GM21447 (cell line): Measurements from ENCODE around the gene ZKSCAN5.
A peak's percentile ranks its signal among the peaks of the same experiment; 100 is the strongest.
"Not testable (repeated sequence)": the region's sequence is repeated elsewhere in the genome, so short reads cannot be mapped to it uniquely, and the experiment has no call there.

Source experiments
- ATAC-seq: cut with Tn5 transposase; IDR thresholded peaks from one replicate; pipeline ENCODE4 v1.9.1; 2021; ENCODE audit not compliant: unreplicated experiment

The ZKSCAN5 gene

DNA sequence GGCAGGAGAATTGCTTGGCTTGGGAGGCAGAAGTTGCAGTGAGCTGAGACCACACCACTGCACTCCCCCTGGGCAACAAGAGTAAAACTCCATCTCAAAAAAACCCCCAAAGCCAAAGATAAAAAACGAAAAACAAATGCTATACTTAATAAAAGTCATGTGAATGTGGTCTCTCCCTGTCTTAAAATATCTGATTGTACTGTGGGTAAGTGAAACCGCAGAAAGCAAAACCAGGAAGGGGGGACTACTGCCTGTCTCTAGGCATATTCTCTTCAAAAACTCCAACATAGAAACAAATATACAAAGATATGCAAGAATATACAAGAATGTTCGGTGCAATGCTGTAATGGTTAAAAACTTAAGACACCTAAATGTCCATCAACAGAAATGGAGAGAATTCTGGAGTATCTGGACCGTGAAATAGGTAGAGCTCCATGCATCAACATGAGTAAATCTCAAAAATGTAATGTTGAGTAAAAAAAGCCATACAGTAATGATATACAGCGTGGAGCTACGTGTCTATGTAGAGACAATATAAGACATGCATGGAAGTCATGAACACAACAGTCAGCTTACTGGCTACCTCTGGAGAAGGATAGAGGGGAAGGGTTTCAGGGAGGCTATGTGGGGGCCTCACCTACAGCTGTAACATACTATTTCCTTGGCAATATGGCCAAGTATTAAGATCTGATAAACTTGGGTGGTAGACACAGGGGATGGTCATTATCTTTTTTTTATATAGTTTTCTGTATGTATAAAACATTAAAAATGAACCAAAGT, 6.5 kb upstream of the ZKSCAN5 start:
- ATAC-seq: no peak

DNA sequence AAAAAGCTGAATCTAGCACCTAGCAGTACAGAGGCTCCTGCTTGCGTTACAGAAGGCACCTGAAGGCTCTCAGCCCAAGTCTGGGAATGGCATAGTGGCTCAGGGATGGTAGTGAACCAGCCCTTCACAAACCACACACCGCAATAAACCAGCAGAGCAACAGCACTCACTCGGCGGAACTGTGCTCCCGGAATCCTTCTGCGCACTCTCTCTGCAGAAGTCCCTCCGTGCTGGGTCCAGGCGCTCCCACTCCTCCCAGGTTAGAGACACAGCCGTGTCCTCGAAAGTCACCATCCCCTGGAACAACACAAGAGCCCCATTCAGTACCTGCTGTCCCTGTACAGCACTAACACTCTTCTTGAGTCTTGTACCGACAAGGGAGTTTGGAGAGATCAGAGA, 5.9 kb upstream of the ZKSCAN5 start:
- ATAC-seq: no peak

DNA sequence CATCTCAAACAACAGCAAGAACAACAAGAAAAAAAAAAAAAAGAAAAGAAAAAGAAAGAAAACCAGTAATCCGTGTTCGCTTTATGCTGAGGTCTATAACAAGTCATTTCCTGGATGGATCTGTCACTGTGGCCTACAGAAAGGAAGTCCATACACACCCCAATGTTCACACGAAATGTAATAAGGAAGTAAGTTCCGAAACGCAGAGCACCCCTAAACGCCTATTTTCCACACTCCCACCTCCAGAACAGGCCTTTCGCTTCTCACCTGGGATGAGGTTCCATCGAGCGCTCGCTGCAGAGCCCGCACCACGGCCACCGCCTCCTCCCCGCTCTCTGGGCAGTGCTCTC, 5.1 kb upstream of the ZKSCAN5 start:
- ATAC-seq: no peak

DNA sequence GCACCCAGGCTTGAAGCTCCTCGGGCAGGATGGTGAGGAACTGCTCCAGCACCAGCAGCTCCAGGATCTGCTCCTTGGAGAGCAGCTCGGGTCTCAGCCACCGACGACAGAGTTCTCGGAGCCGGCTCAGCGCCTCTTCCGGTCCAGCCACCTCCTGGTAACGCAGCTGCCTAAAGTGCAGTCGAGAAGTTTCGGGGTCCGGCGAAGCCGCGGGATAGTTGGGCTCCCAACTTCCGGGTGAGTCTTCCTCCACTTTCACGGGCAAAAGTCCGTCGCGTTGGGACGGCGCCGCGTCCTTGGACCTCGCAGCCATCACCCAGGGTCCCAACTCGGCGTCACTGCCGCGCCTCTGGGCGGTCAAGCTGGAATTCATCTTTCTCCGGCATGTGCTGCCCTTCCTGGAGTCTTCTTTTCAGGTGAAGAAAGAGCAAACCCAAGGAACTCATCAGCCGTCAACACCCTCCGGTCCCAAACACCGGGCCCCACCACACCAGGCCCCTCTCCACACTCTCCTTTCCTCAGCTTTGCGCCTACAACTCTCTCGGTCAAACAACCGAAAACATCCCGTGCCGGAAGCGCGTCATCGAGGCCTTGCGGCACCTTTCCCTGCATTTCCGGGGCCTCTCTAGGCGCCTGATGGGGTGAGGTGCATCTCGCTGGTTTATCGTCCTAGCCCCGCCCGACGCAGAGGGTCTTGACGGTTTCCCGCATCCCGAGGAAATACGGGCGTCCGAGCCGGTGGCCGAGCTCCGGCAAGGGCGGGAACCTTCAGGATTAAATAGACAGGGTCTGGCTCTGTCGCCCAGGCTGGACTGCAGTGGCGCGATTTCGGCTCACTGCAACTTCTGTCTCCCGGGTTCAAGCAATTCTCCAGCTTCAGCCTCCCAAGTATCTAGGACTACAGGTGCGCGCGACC, 4.5 kb upstream of the ZKSCAN5 start, which contains the start of gene ZNF394:
TSS of gene ZNF394 (minus strand) at position 561 of the 916 bp plus-strand sequence. CDS start at position 373, 188 bp downstream.
- peak; percentile 44 for ATAC-seq

DNA sequence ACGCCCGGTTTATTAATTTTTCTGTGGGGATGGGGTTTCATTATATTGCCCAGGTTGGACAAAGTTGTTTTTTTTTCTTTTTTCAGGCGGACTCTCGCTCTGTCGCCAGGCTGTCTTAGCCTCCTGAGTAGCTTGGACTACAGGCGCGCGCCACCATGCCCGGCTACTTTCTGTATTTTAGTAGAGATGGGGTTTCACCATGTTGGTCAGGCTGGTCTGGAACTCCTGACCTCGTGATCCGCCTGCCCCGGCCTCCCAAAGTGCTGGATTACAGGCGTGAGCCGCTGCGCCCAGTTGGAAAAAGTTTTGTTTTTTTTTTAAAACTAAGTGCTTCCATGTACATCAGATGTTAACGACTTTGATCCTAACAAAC, 3.8 kb upstream of the ZKSCAN5 start:
- ATAC-seq: no peak

DNA sequence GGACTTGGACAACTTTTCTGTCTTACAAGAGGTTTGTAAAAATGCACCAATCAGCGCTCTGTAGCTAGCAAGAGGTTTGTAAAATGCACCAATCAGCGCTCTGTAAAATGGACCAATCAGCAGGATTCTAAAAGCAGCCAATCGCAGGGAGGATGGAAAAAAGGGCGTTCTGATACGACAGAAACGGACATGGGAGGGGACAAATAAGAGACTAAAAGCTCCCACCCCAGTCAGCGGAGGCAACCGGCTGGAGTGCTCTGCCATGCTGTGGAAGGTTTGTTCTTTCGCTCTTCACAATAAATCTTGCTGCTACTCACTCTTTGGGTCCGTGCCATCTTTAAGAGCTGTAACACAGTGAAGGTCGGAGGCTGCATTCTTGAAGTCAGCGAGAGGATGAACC, 3.2 kb upstream of the ZKSCAN5 start:
- ATAC-seq: not testable (repeated sequence)

DNA sequence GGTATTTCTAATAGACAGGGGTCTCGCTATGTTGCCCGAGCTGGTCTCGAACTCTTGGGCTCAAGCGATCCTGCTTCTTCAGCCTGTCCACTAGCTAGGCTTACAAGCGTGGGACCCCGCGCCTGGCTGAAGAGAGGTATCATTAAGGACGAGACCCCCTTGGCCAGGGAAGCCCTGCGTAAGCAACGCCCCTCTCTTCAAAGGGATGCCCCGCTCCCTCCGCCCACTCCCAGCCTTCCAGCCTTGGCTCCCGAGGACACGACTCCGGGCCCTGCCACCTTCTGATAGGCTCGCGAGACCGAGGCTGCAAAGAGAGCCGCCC, 220 bp upstream of the ZKSCAN5 start:
- ATAC-seq: no peak

DNA sequence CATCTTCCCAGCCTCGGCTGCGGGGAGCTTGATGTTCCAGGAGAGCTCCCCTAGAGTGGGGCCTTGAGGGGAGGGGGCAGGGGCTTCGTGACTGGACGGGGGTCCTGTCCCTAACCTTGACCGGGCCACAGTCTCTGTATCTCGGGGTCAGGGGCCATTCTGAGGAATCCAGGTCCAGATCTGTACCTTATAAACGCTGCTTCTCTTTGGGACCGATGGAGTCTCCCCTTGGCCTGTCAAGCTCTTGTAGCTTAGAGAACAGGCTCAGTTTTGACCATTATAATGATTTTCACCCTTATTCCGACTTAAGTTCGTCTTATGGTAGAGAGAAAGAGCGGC, 831 bp downstream of the ZKSCAN5 start:
- ATAC-seq: peak; percentile 5

DNA sequence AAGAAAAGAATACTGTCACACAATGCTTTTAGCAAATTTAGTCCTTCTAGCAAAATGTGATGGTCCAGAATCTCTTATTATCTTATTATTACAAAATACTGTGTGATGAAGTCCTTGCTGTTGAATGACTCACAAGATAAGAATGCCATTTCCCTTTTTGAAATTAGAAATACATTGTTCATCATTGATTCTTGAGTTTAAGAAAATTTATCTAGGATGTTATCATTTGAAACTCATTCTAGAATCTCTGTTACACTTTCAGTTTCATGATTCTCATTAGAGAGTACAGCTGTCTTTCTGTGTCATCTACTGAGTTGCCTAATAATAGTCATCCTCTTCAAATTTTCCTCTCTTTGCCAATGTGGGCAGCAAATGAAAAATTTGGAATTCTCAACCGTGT, 9.6 kb downstream of the ZKSCAN5 start:
- ATAC-seq: no peak

DNA sequence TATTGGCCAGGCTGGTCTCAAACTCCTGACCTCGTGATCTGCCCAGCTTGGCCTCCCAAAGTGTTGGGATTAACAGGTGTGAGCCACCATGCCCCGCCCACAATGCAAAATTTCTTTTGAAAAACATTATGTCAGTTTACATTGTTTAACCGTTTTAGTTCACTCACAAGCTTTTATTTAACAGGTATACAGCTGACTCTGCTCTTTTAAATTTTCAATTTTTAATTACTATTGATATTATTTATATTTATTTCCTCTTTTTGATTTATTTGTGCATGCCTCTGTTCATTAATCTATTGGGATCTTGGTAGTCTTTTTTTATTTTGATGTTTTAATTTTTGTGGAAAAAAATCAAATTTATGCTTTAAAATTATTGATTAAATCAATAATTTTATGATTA, 16.9 kb downstream of the ZKSCAN5 start:
- ATAC-seq: no peak

DNA sequence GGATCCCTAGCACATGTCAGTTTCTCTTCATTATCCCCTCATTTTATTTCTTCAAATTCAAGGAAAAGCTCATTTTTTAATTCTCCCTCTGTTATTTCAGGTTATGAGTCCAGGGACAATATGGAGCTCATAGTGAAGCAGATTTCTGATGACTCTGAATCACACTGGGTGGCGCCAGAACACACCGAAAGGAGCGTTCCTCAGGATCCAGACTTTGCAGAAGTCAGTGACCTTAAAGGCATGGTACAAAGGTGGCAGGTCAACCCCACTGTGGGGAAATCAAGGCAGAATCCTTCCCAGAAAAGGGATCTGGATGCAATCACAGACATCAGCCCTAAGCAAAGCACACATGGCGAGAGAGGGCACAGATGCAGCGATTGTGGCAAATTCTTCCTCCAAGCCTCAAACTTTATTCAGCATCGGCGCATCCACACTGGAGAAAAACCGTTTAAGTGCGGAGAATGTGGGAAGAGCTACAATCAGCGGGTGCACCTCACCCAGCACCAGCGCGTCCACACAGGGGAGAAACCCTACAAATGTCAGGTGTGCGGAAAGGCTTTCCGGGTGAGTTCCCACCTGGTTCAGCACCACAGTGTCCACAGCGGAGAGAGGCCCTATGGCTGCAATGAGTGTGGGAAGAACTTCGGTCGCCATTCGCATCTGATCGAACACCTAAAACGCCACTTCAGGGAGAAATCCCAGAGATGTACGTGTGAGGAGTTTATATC, 21.4 kb downstream of the ZKSCAN5 start:
- no peak for ATAC-seq

DNA sequence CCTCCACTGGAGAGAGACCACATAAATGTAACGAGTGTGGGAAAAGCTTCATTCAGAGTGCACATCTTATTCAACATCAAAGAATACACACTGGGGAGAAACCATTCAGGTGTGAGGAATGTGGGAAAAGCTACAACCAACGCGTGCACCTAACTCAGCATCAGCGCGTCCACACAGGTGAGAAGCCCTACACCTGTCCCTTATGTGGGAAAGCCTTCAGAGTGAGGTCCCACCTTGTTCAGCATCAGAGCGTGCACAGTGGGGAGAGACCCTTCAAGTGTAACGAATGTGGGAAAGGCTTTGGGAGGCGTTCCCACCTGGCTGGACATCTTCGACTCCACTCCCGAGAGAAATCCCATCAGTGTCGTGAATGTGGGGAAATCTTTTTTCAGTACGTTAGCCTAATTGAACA, 26.9 kb downstream of the ZKSCAN5 start:
- ATAC-seq: no peak

DNA sequence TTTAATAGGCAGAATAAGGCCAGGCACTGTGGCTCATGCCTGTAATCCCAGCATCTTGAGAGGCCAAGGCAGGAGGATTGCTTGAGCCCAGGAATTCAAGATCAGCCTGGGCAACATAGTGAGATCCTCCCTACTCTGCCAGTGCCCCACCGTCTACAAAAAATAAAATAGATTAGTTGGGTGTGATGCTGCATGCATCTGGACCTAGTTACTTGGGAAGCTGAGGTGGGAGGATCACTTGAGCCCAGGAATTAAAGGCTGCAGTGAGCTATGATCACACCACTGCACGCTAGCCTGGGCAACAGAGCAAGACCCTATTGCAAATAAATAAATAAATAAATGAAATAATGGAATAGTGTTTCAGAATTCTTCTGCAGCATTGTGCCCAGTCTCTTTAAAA, 31.2 kb downstream of the ZKSCAN5 start:
- no peak for ATAC-seq

DNA sequence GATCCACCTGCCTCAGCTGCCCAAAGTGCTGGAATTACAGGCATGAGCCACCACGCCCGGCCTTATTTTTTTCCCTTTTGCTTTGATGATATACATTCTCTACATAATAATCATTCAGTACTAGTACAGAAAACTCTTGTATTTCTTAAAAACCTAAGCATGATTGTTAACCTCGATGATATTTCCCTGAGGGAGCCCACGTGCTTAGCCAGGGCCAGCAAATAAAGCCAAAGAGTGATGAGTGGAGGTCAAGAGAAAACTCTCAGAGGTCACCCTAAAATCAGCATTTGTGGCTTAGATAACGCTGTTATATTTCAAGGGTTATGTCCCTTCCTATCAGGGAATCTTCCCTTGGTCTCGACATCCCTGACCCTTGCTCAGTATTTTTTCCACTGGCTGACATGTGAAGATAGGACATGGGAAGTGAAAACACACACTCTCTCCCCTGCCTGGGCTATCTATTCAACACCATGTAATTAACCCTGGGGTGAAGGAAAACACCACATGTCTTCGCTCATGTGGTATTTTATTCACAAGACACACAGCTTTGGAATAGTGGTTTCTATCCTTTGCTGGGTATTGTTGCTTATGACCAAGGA, 34.9 kb downstream of the ZKSCAN5 start:
- no peak for ATAC-seq

DNA sequence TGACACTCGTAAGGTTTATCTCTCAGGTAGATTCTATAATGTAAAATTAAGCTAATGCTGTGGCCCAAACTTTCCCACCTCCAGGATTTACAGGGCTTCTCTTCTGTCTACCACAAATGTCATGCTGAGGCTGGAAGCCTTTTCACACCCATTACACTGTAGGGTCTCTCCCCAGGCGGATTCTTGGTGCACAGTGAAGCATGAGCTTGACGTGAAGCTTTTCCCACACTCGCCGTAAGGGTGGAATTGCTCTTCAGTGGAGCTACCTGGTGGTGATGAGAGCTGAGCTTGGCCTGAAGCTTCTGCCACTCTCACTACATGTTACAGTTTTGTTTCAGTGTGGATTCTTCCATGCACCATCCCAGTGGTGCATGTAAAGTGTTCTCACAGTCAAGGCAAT, 36.1 kb downstream of the ZKSCAN5 start:
- no peak for ATAC-seq

DNA sequence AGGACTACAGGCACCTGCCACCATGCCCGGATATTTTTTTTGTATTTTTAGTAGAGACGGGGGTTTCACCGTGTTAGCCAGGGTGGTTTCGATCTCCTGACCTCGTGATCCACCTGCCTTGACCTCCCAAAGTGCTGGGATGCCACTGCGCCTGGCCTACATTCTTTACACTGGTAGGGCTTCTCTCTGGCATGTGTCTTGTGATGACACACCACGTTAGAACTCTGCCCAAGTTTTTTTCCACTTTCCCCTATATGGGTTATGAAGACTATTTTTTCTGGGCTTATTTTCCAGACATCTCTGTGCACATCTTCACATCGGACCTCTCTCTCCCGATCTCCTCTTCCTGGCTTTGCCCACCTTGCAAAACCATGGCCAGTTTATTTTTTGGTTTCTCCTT, 36.8 kb downstream of the ZKSCAN5 start:
- ATAC-seq: no peak

DNA sequence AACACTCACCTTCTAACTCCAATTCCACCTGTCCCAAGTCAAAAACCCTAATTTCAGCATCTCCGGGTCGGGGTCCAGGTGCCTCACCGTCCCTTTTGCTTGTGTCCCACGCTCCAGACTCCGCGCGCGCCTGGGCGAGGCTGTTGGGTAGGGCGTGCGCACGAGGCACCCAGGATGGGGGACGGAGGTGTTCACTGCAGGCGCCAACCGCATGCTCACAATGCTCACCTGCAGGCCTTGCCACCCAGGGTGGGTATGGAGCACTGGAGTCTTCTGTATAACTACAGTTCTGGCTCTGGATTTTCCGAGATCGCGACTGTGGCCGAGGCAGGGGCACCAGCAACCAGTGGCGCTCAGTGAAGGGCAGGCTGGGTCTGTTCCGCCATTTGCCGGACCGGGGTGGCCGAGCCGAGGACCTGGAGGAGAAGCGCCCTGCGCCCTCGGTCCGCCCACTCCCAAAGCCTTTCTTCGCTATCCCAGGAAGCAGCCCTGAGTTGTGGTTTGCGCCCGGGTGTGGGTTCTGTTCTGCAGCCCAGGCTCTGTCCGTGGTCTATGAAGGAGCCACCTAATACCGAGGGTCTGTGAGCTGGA, 38.7 kb downstream of the ZKSCAN5 start:
- no peak for ATAC-seq

DNA sequence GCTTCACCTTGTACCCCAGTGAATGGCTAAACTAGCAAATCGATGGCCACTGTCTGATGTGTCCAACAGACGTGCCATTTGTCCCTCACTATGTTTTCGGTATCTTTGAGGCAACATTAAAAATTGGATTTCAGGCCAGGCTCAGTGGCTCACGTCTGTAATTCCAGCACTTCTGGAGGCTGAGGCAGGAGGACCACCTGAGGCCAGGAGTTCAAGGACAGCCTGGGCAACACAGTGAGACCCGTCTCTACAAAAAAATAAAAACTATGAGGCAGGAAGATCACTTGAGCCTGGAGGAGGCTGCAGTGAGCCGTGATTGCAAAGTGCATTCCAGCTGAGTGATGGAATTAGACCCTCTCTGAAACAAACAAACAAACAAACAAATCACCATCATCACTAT, 39.5 kb downstream of the ZKSCAN5 start:
- ATAC-seq: no peak

DNA sequence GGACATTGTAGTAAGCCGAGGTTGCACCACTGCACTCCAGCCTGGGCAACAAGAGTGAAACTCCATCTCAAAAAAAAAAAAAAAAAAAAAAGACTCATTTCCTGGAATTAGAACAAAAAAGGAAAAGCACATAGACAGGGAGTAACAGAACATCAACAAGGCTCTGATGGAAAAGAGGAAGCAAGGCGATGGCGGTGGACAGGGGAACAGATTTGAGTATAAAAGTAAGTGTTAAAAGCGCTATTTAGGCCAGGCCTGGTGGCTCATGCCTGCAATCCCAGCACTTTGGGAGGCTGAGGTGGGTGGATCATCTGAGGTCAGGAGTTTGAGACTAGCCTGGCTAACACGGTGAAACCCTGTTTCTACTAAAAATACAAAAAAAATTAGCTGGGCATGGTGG, 40.8 kb downstream of the ZKSCAN5 start:
- not testable (repeated sequence) for ATAC-seq

DNA sequence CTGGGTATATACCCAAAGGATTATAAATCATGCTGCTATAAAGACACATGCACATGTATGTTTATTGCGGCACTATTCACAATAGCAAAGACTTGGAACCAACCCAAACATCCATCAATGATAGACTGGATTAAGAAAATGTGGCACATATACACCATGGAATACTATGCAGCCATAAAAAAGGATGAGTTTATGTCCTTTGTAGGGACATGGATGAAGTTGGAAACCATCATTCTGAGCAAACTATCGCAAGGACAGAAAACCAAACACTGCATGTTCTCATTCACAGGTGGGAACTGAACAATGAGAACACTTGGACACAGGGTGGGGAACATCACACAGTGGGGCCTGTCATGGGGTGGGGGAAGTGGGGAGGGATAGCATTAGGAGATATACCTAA, 45.1 kb downstream of the ZKSCAN5 start:
- not testable (repeated sequence) for ATAC-seq

DNA sequence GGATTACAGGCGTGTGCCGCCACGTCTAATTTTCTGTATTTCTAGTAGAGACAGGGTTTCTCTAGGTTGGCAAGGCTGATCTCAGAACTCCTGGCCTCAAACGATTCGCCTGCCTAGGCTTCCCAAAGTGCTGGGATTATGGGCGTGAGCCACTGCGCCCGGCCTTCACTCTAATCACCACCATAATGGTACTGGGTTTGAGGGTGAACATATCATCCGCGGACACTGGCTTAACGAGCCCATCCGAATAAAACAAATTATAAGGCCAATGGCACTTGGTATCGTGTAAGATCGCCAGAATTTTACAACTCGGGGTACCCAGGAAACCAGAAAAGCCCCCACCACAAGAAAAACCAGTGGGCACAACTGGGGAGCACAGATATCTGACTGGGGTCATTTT, 46.9 kb downstream of the ZKSCAN5 start:
- no peak for ATAC-seq
